ENCODE measurements around the gene CUL7.

GRCh38 chr6:43020847-43021246, 32.8 kb downstream of the CUL7 start:
- TF ChIP-seq CTCF (conservative IDR thresholded peaks at IDR 0.05; ENCODE audit: low read depth, low read length) (no peak), EZH2phosphoT487 (IDR thresholded peaks at IDR 0.05; ENCODE audit: borderline replicate concordance, low read length) (no peak), EZH2 (IDR thresholded peaks at IDR 0.05; ENCODE audit: low read length, unreplicated experiment) (no peak)
